Activated T-cell treated with anti-CD3 and anti-CD28 coated beads for 4 hours (primary cell): Measurements from ENCODE around the gene TUBB.

Experiments
- DNase-seq: peaks from one replicate; pipeline ENCODE4 v3.0.0-alpha.2; 2020

The TUBB gene

GRCh38 chr6:30719791-30720737 lies at the start of gene TUBB:
Gene TUBB, plus strand, starts transcription at chr6:30720352. Its CDS starts 155 bp downstream, at chr6:30720507.
- DNase-seq = peak; percentile 87

DNA sequence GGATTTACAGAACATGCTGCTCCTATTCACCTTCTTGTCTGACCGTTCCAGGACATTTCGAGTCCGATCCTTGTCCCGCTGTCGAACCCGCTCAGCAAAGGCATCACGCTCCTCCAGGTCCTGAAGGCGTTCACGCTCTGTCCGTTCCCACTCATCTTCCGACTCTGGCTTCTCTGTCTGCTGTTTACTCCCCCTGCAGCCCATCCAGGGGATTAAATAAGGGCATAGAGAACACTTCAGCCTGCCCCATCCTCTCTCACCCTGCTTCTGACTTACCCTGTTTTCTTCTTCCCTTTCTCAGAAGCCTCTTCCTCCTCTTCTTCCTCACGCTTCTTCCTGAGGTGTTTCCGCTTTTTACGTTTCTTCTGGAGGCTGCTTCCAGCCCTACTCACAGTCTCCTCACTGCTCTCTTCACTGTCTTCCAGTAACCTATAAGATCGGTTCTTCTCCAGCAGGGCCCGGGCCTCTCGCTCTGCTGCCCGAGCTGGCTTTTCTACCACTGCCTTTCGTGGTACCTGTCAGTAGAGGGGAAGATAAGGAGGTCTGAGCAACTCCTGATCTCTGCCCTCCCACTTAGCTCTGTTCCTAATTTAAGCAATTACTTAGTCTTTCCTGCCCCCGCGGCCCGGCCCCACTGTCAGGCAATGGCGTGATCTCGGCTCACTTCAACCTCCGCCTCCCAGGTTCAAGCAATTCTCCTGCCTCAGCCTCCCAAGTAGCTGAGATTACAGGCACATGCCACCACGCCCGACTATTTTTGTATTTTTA lies 49.2 kb upstream of the TUBB start:
- DNase-seq = no peak

GRCh38 chr6:30672445-30673253 lies 47.5 kb upstream of the TUBB start, which contains the start of gene DHX16:
Gene DHX16, minus strand, starts transcription at chr6:30673006. Its CDS starts 165 bp downstream, at chr6:30672841.
- DNase-seq = peak; percentile 85

DNA sequence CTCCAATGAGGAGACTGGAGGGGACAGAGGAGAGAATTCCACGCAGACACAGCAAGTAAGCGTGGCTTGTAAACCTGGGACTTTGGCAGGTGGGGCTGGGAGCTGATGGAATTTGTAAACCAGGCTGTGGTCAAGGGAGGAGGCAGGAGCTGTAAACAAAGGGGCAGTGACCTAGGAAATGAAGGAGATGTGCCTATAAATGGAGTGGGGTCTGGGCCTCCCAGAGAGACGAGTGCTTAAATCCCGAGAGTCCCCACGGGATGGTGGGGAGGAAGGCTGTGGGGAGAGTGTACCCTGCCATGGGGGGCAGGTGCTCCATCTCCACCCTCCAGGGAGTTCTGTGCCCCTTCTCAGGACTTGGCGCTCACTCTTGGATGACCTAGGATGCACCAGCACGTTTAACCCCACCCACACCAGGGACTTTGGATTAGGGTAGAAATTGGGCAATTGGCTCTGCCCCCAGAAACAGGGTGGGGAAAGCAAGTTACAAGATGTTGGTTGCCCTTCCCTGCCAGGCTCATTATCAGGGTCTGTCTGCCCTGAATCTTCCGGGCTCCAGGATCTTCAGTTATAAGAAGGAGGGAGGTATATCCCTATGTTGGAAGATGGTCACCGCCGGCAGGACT lies 43.4 kb upstream of the TUBB start:
- no peak for DNase-seq

DNA sequence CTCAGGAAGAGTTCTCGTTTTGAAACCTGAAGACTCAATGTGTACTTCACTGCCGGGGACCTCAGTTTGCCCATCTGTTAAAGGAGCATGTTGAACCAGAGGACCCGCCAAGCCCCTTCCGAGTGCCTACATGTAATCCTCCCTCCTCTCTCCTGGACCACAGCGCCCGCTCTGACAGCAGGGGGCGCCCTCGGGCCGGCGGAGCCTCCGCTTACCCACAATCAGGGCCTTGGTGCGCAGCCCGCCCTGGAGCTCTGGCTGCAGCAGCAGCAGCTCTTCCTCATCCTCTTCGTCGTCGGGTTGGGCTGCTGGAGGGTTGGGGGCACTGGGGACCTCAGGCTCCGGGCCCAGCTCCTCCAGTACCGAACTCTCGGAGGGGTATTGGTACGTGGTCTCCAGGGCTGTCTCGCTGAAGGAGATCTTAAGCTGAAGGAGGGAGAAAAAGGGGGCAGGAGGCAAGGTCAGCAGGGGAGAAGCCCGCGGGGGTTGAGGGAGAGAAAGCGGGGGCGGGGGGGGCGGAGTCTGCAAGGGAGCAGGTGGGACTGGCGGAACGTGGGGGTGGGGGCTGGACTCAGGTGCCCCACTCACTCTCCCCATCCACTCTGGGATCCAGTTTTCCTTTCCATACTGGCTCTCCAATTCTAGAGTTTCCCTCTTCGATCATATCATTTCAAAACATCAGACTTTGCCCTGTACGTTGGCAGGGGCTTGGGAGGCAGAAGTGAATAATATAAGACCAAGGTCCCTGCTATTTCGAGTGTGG lies 41.0 kb upstream of the TUBB start:
- peak; percentile 88 for DNase-seq

GRCh38 chr6:30679765-30680535 lies 40.2 kb upstream of the TUBB start:
- no peak for DNase-seq

GRCh38 chr6:30681766-30682142 lies 38.4 kb upstream of the TUBB start:
- no peak for DNase-seq

DNA sequence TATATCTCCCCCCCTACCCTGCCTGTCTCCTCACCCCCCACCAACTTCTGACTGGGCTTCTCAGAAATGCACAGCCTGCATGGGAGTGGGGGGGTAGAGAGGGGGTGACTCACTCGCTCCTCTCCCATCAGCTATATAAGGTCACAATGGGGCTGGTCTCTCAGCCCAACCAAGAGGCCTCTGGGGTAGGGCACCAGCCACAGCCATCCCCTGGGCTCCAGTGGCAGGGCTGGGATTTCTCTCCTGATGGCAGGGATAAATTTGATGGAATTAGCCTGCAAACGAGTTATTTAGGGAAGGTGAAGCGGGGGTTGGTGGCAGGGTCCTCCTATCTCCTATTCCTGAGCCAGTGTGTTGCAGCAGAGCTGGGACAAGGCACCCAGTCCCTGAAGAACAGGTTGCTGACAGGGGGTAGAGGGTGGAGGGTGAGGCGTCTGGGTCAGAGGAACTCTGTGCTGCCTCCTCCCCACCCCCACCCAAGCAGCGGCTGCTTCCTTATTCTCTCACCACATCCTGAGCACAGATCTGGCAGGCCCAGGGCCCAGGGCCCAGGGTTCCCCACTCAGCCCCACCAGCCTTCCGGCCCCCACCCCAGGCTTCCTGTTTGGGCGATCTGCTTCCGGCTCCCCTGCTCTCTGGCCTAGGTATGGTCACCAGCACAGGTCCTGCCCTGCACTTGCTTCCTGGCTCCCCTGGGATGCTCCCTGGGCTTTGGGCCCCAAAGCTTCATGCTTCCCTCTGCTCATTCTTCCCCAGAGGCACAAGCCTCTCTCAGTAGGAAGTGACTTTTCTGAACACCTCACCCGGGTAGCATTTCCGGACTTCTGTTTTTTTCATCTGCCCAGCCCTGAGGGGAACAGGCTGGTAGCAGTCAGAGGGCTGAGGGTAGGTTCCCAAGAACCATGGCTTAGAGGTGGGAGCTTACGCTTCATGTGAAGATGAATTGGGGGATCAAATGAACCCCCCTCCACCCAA lies 37.7 kb upstream of the TUBB start:
- DNase-seq = peak; percentile 78

DNA sequence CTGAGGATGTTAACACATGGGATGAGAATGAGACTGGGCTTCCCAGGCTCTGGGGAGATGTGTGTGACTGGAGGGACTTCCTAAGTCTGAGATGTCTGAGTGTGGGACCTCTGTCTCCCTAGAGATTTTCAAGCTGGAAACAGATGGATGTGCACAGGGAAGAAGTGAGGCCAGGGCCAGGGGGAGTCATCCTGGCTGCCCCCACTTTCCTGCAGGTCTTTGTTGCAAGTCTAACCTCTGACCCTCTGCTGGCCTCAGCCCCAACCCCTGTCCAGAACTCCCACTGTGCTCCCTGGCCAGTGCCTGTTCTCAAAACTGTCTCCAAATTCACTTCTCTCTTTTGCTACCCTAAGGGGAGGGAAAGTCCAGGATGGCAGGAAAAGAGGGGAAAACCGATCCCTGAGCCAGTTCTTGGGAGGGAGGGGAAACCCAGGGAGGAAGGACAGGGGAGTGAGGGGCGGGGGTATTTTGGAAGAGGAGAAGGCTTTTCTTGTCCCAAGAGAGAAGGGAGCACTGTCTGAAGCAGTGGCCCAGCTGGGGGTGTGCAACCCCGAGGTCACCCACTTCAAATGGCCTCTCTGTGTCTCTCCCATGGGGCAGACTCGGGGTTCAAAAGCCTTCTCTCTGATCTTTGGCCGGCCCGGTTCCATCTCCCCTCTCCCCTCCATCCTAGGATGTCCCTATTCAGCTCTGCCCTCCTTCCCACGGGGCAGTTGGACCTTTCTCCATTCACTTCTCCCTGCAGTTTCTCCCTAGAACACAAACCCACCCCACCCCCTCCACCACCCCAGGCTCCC lies 36.8 kb upstream of the TUBB start:
- DNase-seq = no peak

- no peak for DNase-seq
These were observed 36.2 kb upstream of the TUBB start for GRCh38 chr6:30683980-30684338.

GRCh38 chr6:30684386-30685156 lies 35.6 kb upstream of the TUBB start:
- DNase-seq = no peak

- no peak for DNase-seq
These were observed 34.8 kb upstream of the TUBB start for GRCh38 chr6:30685157-30686008.

DNA sequence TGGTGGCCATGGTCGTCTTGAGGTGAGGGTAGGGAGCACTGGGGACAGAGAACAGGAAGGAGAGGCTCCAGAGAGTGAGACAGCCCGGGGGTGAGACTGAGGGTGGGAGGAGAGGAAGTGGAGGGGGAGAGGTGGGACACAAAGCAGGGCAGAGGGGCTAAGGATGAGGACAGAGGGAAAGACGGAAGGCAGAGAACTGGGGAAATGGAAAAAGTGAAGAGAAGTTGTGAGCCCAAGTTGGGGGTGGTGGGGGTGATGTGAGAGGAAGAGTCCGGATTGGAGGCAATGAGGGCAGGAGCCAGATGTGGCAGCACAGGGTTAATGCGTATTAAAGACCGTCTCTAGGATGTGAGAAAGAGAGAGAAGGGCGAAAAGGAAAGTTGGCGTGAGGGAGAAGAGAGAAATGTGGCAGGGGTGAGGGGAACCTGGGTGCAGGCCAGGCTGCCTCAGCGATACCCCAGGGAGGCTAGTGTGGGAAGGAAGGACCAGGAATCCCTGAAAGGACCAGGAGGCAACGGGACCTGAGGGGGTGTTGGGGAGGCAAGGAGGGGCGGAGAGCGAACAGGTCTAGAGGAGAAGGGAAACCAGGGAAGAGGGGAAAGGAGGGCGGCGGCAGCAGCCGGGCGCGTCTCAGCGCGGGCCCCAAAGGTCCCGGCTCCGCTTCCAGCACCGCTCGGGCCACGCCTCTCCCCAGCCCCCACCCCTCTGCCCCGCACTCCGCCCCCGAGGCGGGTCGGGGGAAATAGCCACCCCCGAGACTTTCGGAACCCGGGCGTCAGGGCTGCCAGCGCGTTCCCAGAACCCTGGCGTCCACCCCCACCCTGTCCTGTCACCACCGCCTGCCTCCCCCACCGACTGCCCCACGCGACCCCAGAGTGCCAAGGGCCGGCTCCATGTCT lies 33.9 kb upstream of the TUBB start, which contains the start of gene PPP1R18:
Gene PPP1R18, minus strand, starts transcription at position 637 of the 899 bp plus-strand sequence. Its CDS starts 627 bp downstream, at position 10.
- peak; percentile 86 for DNase-seq

DNA sequence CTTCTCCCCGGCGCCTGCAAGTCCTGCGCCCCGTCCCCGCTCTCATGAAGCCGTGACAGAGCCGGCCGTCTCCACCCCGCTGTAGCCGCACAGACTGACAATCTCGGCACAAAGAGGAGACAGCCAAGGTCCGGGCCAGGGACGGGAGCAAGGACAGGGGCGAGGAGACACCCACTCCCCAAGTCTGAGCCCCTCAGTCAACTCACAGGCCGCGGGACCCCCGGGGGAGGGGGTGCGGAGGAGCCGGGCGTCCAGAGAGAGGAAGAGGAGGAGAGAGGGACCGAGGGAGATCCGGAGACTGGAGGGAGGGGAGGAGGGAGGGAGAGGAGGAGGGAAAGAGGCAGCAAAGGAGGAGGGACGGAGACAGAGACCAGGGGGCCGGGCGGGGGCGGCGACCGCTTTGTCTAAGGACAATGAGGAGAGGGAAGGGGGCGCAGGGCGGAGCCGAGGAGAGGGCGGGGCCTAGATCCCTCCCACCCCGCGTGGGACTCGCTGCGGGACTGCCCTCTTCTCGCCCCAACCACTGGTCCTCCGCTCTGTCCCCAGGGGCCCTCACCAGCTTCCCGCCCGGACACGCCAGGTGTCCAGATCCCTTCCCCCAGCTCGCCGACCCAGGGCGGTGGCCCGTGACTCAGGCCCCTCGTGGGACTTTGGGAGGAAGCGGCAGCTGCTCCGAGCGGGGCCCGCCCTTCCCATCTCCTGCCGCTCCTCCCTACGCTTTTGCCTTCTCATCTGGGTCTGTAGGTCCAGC lies 33.1 kb upstream of the TUBB start:
- DNase-seq = peak; percentile 66
